Measurements from ENCODE around the gene APEH.
"Not testable (repeated sequence)": the region's sequence is repeated elsewhere in the genome, so short reads cannot be mapped to it uniquely, and the experiment has no call there.

Gene APEH

DNA sequence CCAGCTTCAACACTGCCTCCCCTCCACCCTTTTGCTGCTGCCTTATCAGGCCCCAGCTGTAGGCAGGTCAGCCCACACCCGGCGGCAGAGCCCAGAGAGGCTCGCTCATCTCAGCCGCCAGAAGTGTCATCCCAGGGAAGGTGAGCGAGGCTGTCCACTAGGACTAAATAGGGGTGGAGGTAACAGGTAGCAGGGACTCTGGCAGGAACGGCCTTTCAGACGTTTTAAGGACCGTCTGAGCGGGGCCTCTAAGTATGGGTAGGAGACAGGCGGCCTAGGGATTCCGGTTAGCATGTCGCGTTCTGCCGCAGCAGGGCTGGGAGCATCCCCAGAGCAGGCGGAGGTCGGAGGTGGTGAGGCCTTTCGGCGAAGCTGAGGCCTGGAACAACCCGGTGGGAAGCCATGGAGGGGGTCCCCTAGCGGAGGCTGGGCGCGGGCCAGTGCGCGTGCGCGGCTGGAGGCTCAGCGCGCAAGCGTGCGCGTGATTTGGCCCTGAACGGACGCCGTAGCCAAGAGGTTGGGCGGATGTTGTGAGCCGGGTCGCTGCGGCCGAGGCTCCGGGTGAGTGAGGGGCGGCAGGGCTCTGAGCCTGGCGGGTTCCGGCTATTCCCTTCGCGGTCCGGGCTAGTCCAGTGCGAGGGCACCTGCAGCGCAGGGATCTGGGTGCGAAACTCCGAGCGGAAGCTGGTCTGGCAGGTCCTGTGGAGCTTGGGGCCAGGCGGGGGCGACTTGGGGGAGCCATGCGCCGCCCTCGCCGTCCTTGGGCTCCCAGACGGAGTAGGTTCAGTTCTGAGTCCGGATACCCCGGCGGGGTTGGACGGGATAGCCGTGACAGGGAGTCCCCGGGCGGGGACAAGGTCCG lies 15.1 kb downstream of the APEH start, which contains the start of the genes MST1 and RNF123:
Gene MST1 (minus strand): TSS at position 429 of the 862 bp plus-strand sequence. CDS start 783 bp downstream, outside the sequence.
Gene RNF123 (plus strand): TSS at position 512 of the 862 bp plus-strand sequence. CDS start 1,609 bp downstream, outside the sequence.
- peak within 1 kb of the TSS; percentile 93 for H3K4me3 ChIP-seq (ENCODE audit: low read depth, low read length)
- TF ChIP-seq, protein P1, sequence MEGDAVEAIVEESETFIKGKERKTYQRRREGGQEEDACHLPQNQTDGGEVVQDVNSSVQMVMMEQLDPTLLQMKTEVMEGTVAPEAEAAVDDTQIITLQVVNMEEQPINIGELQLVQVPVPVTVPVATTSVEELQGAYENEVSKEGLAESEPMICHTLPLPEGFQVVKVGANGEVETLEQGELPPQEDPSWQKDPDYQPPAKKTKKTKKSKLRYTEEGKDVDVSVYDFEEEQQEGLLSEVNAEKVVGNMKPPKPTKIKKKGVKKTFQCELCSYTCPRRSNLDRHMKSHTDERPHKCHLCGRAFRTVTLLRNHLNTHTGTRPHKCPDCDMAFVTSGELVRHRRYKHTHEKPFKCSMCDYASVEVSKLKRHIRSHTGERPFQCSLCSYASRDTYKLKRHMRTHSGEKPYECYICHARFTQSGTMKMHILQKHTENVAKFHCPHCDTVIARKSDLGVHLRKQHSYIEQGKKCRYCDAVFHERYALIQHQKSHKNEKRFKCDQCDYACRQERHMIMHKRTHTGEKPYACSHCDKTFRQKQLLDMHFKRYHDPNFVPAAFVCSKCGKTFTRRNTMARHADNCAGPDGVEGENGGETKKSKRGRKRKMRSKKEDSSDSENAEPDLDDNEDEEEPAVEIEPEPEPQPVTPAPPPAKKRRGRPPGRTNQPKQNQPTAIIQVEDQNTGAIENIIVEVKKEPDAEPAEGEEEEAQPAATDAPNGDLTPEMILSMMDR (IDR thresholded peaks at IDR 0.05; ENCODE audit: low read depth, low read length), result peak; percentile 27; the same call in 1 of the 2 replicates

DNA sequence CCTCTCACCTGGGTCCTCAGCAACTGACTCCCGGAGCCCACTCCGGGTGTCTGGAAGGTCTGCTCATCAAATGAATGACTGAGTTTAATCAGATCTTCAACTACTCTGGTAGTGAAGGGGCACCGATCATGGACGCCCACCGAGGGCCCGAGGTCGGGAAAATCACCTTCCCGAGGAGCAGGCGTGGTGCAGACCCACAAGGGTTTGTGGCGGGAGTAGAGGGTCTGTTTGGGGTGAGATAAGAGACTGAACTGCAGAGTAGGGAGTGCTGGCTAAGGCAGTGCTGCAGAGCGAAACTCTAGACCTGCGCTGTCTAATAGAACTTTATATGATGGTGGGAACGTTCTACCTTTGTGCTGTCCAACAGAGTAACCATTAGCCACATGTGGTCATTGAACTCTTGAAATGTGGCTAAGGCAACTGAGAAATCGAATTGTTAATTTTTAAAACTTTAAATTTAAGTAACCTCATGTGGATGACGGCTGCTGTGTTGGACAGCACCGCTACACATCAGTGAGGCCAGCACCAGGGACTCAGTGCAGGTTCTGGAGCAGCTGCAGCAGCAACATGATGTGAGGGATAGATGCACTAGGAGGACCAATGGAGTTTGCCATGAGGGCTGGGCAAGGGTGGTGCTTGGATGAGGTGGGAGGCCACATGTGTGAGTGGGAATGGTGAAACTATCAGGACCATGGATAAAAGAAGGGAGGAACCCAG lies 15.9 kb downstream of the APEH start:
- peak overlapping the region; percentile 93 for H3K4me3 ChIP-seq (ENCODE audit: low read depth, low read length)

DNA sequence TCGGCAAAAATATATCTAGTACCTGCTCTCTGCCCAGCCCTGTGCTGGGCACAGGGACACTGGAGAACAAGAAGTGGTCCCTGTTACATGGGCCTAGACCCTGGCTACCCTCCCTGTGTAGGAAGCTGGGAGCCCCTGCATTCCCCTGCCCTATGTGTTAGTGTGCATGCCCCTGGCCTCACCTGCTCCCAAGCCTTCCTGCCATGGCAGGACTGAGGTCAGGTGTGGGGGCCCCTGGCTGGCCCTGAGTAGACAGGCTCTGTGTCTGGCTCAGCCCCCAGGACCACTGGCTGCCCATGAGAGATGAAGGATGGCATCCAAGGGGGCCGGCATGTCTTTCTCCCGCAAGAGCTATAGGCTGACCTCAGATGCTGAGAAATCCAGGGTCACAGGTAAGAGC lies 16.7 kb downstream of the APEH start:
- H3K4me3 ChIP-seq (ENCODE audit: low read depth, low read length), result not testable (repeated sequence)

DNA sequence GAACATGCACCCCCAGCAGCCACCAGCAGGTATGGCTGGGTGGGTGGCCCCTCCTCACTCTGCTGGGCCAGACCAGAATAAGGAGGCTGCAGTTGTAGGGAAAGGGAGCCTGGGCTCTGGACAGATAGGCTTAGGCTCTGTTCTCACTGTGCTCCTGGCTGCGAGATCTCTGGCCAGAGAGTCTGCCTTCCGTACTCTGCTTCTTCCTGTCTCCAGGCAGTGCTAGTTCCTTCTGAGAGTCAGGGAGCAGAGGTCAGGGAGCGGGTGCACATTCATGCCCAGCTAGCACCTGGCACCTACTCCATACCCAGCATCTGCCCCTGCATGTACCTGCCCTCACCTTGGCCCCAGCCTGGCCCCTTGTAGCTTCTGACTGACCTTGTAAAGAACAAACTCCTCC lies 17.3 kb downstream of the APEH start:
- not testable (repeated sequence) for H3K4me3 ChIP-seq (ENCODE audit: low read depth, low read length)

DNA sequence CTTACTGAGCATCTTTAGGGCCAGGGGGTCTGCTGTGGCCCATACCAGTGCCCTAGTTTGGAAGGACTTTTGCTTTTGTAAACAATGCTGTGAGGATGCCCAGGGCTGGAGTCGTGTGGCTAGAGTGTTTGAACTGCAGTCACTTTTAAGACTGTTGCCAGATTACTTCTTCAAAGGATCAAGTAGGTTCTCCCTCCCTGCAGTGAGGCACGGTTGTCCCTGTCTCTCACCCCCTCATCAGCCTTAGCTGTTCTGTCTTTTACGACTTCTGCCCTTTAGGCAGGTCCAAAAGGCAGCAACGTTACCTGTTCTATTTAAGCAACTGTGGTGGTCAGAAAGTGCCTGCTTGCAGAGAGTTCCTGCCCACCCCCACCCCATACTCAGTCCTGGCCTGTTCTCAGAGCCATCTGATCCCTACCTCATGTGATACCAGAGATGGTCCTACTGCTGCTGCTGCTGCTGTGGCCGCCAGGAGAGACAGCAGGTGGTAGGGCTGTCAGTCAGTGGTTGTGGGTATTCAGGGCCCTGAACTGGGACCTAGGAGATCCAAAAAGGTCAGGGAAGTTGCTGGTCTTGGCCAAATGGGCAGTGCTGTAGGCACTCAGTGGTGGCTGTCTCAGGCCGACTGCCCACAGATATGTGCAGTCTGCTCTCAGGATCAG lies 20.4 kb downstream of the APEH start:
- H3K4me3 ChIP-seq (ENCODE audit: low read depth, low read length), result not testable (repeated sequence)

DNA sequence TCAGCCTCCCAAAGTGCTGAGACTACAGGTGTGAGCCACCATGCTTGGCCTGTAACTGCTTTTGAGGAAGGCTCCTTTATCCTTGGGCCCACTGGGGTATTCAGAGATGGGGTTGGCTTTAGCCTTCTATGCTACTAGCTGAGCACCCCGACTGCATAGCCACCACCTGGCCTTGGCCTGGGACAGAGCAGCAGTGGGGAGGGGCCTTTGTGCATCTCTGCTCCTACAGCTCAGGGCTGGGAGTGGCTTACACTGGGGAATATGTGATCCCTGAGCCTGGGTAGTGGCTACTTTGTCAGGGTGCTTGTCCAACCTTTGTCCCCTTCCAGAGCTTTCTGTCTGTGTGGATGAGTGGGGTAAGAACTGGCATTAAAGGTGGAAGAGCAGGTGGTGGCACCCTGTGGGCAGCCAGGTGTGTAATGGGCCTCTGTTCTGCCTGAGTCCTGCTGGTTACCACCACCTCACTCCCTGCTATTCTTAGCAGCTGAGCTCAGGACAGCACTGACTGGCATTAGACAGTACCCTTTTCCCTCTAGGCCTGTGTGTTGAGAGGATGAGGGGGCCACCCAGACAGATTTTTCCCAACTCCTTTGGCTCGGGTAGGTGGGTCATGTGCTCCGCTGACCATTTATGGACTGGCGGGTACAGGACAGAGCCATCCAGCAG lies 21.3 kb downstream of the APEH start:
- not testable (repeated sequence) for H3K4me3 ChIP-seq (ENCODE audit: low read depth, low read length)

DNA sequence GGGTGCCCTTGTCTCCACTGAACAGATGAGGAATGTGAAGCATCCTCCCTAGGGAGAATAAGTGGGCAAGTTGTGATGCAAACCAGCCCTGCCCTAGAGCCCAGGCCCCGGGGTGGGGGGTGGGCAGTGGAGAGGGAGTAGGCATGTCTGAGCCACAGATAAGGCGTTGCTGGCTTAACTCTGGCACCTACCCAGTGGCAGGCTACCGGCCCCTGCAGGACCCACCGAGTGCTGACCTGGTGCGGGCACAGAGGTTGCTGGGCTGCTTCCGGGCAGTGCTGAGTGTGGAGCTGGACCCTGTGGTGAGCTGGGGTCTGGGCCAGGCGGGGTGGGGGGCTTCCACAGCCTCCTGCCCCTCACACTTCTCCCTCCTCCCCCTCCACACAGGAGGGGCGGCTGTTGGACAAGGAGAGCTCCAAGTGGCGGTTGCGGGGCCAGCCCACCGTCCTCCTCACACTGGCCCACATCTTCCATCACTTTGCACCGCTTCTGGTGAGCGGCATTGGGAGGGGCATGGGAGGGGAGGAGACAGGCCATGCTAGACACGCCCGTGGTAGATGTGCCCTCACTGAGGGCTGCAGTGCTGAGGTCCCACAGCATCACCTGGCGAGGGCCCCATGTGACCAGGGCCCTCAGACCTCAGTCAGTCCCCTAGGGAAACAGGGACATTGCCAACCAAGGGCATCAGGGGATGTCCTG lies 25.3 kb downstream of the APEH start:
- TF ChIP-seq, protein P1 (IDR thresholded peaks at IDR 0.05; ENCODE audit: low read depth, low read length), result no peak
- no peak overlapping the region for H3K4me3 ChIP-seq (ENCODE audit: low read depth, low read length)

DNA sequence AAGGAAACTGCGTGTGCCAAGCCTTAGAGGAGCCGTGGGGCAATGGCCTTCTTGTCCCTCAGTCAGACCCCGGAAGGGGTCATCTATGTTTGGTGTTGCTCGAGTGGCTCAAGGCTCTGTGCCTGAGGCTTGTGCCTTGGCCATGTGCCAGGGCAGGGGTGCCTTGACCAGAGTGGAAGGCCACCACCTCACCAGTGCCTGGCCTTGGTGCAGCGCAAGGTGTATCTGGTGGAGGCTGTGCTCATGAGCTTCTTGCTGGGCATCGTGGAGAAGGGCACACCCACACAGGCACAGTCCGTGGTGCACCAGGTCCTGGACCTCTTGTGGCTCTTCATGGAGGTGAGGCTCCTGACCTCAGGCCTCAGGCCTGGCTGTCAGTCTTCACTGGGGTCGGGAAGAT lies 25.9 kb downstream of the APEH start:
- H3K4me3 ChIP-seq (ENCODE audit: low read depth, low read length), result no peak overlapping the region
- TF ChIP-seq, protein P1 (IDR thresholded peaks at IDR 0.05; ENCODE audit: low read depth, low read length), result no peak

DNA sequence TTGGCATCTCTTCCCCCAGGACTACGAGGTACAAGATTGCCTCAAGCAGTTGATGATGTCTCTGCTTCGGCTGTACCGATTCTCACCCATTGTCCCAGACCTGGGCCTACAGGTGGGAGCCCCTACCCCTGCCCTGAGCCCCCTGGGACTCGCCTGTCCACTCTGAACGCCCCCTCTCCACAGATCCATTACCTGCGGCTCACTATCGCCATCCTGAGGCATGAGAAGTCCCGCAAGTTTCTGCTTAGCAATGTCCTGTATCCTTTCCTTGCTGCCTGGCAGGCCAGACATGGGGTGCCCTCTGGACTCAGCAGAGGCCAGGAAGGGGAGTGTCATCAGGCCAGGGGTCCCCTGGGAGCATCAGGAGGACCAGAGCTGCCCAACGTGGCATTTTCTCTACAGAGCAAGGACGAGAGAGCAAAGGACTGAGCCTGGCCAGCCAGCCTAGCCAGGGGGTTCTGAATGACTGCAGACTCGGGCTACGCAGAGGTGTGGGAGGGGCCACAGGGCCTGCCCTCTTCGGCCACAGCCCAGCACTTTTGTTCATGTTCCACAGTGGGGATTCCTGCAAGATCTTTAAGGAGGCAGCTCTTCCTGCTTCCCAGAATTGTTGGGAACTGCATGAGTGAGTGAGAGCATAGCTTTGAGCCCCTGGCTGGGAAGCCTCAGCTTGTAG lies 26.4 kb downstream of the APEH start:
- TF ChIP-seq, protein P1 (IDR thresholded peaks at IDR 0.05; ENCODE audit: low read depth, low read length), result no peak
- H3K4me3 ChIP-seq (ENCODE audit: low read depth, low read length), result no peak overlapping the region
